Peyer's patch (tissue), 4 donors: Measurements from ENCODE around the gene FRMPD4.

Experiments
- CTCF ChIP-seq, 6 experiments: fragments of 450-650 bp in 4 of 6; fragments of 200-600 bp in 2 of 6; sonication (generic) in 1 of 6; IDR thresholded peaks; one replicate each; pipeline ENCODE4 v1.5.1; 2017 to 2019; ENCODE audit warnings: antibody characterized with exemption in 6 of 6, mild to moderate bottlenecking in 3 of 6, moderate library complexity in 1 of 6
- POLR2A ChIP-seq, 2 donors: fragments of 450-650 bp; IDR thresholded peaks; one replicate each; pipeline ENCODE4 v1.5.1; 2017; ENCODE audit warnings: antibody characterized with exemption in 2 of 2, mild to moderate bottlenecking in 2 of 2, moderate library complexity in 2 of 2

DNA sequence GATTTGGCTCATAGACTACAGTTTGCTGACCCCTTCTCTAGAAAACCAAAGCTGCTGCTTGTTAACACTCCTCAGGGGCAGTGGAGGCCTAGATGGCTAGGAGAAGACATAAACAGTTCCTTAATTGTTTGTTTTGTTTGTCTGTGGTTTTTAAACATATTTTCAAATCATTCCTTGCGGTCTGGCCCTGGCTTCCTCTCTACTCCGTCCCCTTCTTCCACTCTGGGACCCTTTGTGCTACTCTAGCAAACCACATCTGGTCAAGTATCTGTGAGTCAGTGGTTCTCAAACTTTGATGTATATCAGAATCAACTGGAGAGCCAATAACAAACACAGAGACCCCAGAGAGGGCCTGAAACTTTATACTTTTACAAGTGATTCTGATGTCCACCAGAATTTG lies 36.1 kb downstream of the FRMPD4 start:
- no peak for TF ChIP-seq POLR2A (IDR thresholded peaks at IDR 0.05)
- TF ChIP-seq CTCF (IDR thresholded peaks at IDR 0.05), result no peak
